Neuronal stem cell (in vitro differentiated cells): Measurements from ENCODE around the gene SMIM35.

Experiments used
- DNase-seq: peaks from one replicate; pipeline ENCODE4 v3.0.0-alpha.2; 2013; ENCODE audit warnings: low spot score
- H2AFZ ChIP-seq: one replicate; pipeline ENCODE4 v1.6.1; 2013; ENCODE audit warnings: mild to moderate bottlenecking, low read length, inconsistent platforms
- H2AK5ac ChIP-seq: 2 replicates; pipeline ENCODE4 v1.6.1; 2013; ENCODE audit warnings: low read depth, mild to moderate bottlenecking, inconsistent platforms, low read length, moderate library complexity, mixed read lengths
- H2BK120ac ChIP-seq: 2 replicates; pipeline ENCODE4 v1.6.1; 2013; ENCODE audit warnings: low read depth, mild to moderate bottlenecking, inconsistent platforms, low read length, moderate library complexity, mixed read lengths
- H2BK12ac ChIP-seq: one replicate; pipeline ENCODE4 v1.6.1; 2013; ENCODE audit warnings: low read length, inconsistent platforms
- H2BK15ac ChIP-seq: 2 replicates; pipeline ENCODE4 v1.6.1; 2013; ENCODE audit warnings: mild to moderate bottlenecking, low read length, inconsistent platforms, mixed read lengths
- H2BK5ac ChIP-seq: one replicate; pipeline ENCODE4 v1.6.1; 2013; ENCODE audit warnings: inconsistent platforms, mild to moderate bottlenecking, low read length, moderate library complexity
- H3K14ac ChIP-seq: one replicate; pipeline ENCODE4 v1.6.1; 2013; ENCODE audit warnings: low read length, inconsistent platforms
- H3K18ac ChIP-seq: 2 replicates; pipeline ENCODE4 v1.6.1; 2013; ENCODE audit warnings: low read length, inconsistent platforms
- H3K23ac ChIP-seq: 2 replicates; pipeline ENCODE4 v1.6.1; 2013; ENCODE audit warnings: low read depth, mild to moderate bottlenecking, mixed read lengths, low read length, inconsistent platforms; ENCODE audit not compliant: poor library complexity
- H3K27ac ChIP-seq: replicated peaks from 3 replicates; pipeline ENCODE4 v1.5.1; 2013; ENCODE audit warnings: low read length, inconsistent platforms
- H3K27me3 ChIP-seq, 3 experiments: 2 replicates each; pipeline ENCODE4 v1.6.1; 2013; ENCODE audit warnings: low read length in 3 of 3, mild to moderate bottlenecking in 2 of 3, inconsistent platforms in 1 of 3, low read depth in 1 of 3, mixed read lengths in 1 of 3, moderate library complexity in 1 of 3; ENCODE audit not compliant: control insufficient read depth in 3 of 3, insufficient read depth in 3 of 3
- H3K36me3 ChIP-seq, 2 donors: replicated peaks in 1 of 2; 2 replicates each; pipeline ENCODE4 v1.6.1; 2013; ENCODE audit warnings: low read length in 2 of 2; ENCODE audit not compliant: control insufficient read depth in 2 of 2, insufficient read depth in 2 of 2
- H3K4ac ChIP-seq: 2 replicates; pipeline ENCODE4 v1.6.1; 2013; ENCODE audit warnings: inconsistent platforms, mild to moderate bottlenecking, low read length, moderate library complexity
- H3K4me1 ChIP-seq, 2 donors: 1 replicate in 1 of 2; 2 replicates in 1 of 2; pipeline ENCODE4 v1.6.1; 2013; ENCODE audit warnings: low read length in 2 of 2, low read depth in 1 of 2; ENCODE audit not compliant: control insufficient read depth in 2 of 2, insufficient read depth in 1 of 2
- H3K4me2 ChIP-seq: one replicate; pipeline ENCODE4 v1.6.1; 2013; ENCODE audit warnings: mild to moderate bottlenecking, low read length, inconsistent platforms; ENCODE audit not compliant: insufficient read depth, poor library complexity, severe bottlenecking
- H3K4me3 ChIP-seq, 2 donors: 2 replicates each; pipeline ENCODE4 v1.5.1; 2013; ENCODE audit warnings: low read length in 2 of 2, mild to moderate bottlenecking in 2 of 2, inconsistent platforms in 1 of 2, moderate library complexity in 1 of 2
- H3K79me1 ChIP-seq: one replicate; pipeline ENCODE4 v1.6.1; 2013; ENCODE audit warnings: low read depth, mild to moderate bottlenecking, inconsistent platforms, low read length, moderate library complexity
- H3K9ac ChIP-seq: one replicate; pipeline ENCODE4 v1.6.1; 2013; ENCODE audit warnings: mild to moderate bottlenecking, low read depth, low read length, inconsistent platforms; ENCODE audit not compliant: poor library complexity
- H3K9me3 ChIP-seq, 2 donors: replicated peaks in 1 of 2; 2 replicates each; pipeline versions ENCODE3 to v1.6.1; 2013; ENCODE audit warnings: low read length in 2 of 2, mild to moderate bottlenecking in 2 of 2, inconsistent platforms in 1 of 2, low read depth in 1 of 2, mixed read lengths in 1 of 2, moderate library complexity in 1 of 2; ENCODE audit not compliant: control insufficient read depth in 2 of 2, insufficient read depth in 1 of 2
- H4K8ac ChIP-seq: one replicate; pipeline ENCODE4 v1.6.1; 2013; ENCODE audit warnings: low read depth, mild to moderate bottlenecking, inconsistent platforms, low read length, moderate library complexity
- H4K91ac ChIP-seq: one replicate; pipeline ENCODE4 v1.6.1; 2013; ENCODE audit warnings: low read length, low read depth, mild to moderate bottlenecking, inconsistent platforms; ENCODE audit not compliant: poor library complexity
- WGBS, 2 donors: extraction: QIAGEN DNeasy Blood & Tissue Kit; methylation state at CpG; one replicate each; pipeline ENCODE4 v1.1.7; 2013; ENCODE audit warnings: missing lambda C conversion rate in 2 of 2, mixed read lengths in 1 of 2; ENCODE audit not compliant: insufficient read length in 2 of 2, insufficient replicate concordance in 1 of 2; ENCODE audit errors: extremely low coverage in 2 of 2; 5-methylcytosine and 5-hydroxymethylcytosine counted together

The SMIM35 gene

DNA sequence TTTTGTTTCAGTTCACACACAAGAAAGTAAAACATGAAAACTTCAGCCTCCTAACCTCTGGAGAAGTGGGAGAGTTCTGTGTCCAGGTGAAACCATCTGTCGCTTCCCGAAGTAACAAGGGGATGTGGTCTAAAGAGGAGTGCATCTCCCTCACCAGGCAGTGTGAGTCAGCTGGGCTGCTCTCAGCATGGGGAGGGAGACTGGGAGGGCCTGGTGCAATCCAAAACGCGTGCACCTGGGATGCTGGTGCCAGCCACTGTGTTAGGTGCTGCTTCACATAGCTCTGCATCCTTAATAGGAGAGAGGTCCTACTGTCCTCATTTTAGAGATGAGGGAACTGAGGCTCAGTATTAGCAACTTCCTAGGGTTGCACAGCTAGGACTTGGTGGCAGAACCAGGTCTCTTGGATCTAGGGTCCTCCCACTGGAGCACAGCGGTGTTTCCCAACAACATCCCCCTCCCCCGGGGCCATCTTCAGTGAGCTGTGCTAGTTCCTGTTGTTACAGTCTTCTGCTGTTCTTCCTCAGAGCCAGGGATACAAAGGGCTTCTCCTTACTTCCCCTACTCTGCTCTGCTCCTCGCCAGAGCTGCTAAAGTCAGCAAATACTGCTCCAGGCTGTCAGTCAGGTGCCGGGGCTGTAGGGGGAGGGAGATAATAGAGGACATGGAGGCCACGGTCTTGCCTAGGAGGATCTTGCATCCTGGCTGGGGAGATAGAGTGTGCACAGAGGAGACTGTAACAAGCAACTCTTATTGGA lies 92.6 kb downstream of the SMIM35 start:
- Histone ChIP-seq H3K9ac (no peak overlapping the region), H2BK15ac (no peak overlapping the region), H3K4me1 (peaks cover 0 to 3% of the 10 kb centered on the region in 2 donors), H3K36me3 (no peaks in the 10 kb centered on the region), H3K9me3 (no peaks in the 10 kb centered on the region), H3K4me3 (no peak overlapping the region), H3K79me1 (no peaks in the 10 kb centered on the region), H2AK5ac (no peak overlapping the region), H2AFZ (no peak overlapping the region), H3K18ac (no peak overlapping the region), H3K4ac (no peak overlapping the region), H3K27me3 (peaks cover 0 to 18% (median 0%) of the 10 kb centered on the region in 3 experiments), H3K4me2 (no peak overlapping the region), H2BK12ac (no peak overlapping the region), H4K91ac (no peak overlapping the region), H2BK120ac (no peak overlapping the region), H3K14ac (no peak overlapping the region), H3K27ac (no peak overlapping the region), H3K23ac (no peak overlapping the region), H4K8ac (no peak overlapping the region), H2BK5ac (no peak overlapping the region)
- WGBS, 2 donors: no CpG with 5 or more reads among the region's 9 CpGs
- no peak for DNase-seq

- no CpG with 5 or more reads among the region's 2 CpGs for WGBS, 2 donors
- no peak overlapping the region for H3K14ac ChIP-seq
These were observed 94.1 kb downstream of the SMIM35 start for GRCh38 chr11:117992620-117993019.

GRCh38 chr11:117992136-117992535 lies 94.6 kb downstream of the SMIM35 start:
- H3K27ac ChIP-seq: no peak overlapping the region

More at GRCh38 chr11:117992620-117993019, 94.1 kb downstream of the SMIM35 start:
- no peak overlapping the region for H3K4me3 ChIP-seq
- H3K4ac ChIP-seq: no peak overlapping the region
- H4K91ac ChIP-seq: no peak overlapping the region
- H3K4me1 ChIP-seq: peaks cover 0 to 3% of the 10 kb centered on the region in 2 donors
- H3K27ac ChIP-seq: no peak overlapping the region
- H3K4me2 ChIP-seq: no peak overlapping the region
- DNase-seq: no peak
- H2BK15ac ChIP-seq: no peak overlapping the region
- H3K79me1 ChIP-seq: no peaks in the 10 kb centered on the region
- H2AFZ ChIP-seq: no peak overlapping the region
- H3K18ac ChIP-seq: no peak overlapping the region
- H3K9me3 ChIP-seq: no peaks in the 10 kb centered on the region
- no peak overlapping the region for H2BK12ac ChIP-seq
- H2BK120ac ChIP-seq: no peak overlapping the region
- H2AK5ac ChIP-seq: no peak overlapping the region
- no peak overlapping the region for H2BK5ac ChIP-seq
- no peak overlapping the region for H4K8ac ChIP-seq
- H3K23ac ChIP-seq: no peak overlapping the region
- H3K36me3 ChIP-seq: no peaks in the 10 kb centered on the region
- peaks cover 0 to 32% (median 8%) of the 10 kb centered on the region in 3 experiments for H3K27me3 ChIP-seq
- no peak overlapping the region for H3K9ac ChIP-seq

GRCh38 chr11:117989351-117990102 lies 97.2 kb downstream of the SMIM35 start:
- Histone ChIP-seq H3K36me3 (no peaks in the 10 kb centered on the region), H3K4me3 (no peak overlapping the region), H4K91ac (no peak overlapping the region), H2AFZ (no peak overlapping the region), H3K4me2 (no peak overlapping the region), H2AK5ac (no peak overlapping the region), H2BK120ac (no peak overlapping the region), H2BK5ac (no peak overlapping the region), H3K79me1 (no peaks in the 10 kb centered on the region), H3K27me3 (peaks cover 0 to 61% (median 22%) of the 10 kb centered on the region in 3 experiments), H3K4me1 (peaks cover 3 to 4% of the 10 kb centered on the region in 2 donors), H3K4ac (no peak overlapping the region), H3K23ac (peak overlapping the region; percentile 81), H3K27ac (no peak overlapping the region), H3K14ac (no peak overlapping the region), H3K9me3 (no peaks in the 10 kb centered on the region), H3K9ac (no peak overlapping the region), H4K8ac (no peak overlapping the region), H3K18ac (no peak overlapping the region), H2BK12ac (no peak overlapping the region), H2BK15ac (no peak overlapping the region)
- WGBS, 2 donors: no CpG with 5 or more reads among the region's 13 CpGs
- DNase-seq: no peak

More at GRCh38 chr11:117992136-117992535, 94.6 kb downstream of the SMIM35 start:
- no peak overlapping the region for H4K91ac ChIP-seq
- H2AK5ac ChIP-seq: no peak overlapping the region
- DNase-seq: no peak
- no peak overlapping the region for H3K4ac ChIP-seq
- no peak overlapping the region for H2BK120ac ChIP-seq
- peaks cover 0 to 37% (median 13%) of the 10 kb centered on the region in 3 experiments for H3K27me3 ChIP-seq
- H3K14ac ChIP-seq: no peak overlapping the region
- peaks cover 0 to 3% of the 10 kb centered on the region in 2 donors for H3K4me1 ChIP-seq
- no peaks in the 10 kb centered on the region for H3K36me3 ChIP-seq
- H2BK12ac ChIP-seq: no peak overlapping the region
- H3K18ac ChIP-seq: no peak overlapping the region
- no peak overlapping the region for H3K23ac ChIP-seq
- no peak overlapping the region for H2BK15ac ChIP-seq
- H3K4me3 ChIP-seq: no peak overlapping the region
- no peak overlapping the region for H2AFZ ChIP-seq
- H3K9me3 ChIP-seq: no peaks in the 10 kb centered on the region
- WGBS, 2 donors: no CpG with 5 or more reads among the region's 4 CpGs
- H4K8ac ChIP-seq: no peak overlapping the region
- no peak overlapping the region for H2BK5ac ChIP-seq
- no peak overlapping the region for H3K9ac ChIP-seq
- no peaks in the 10 kb centered on the region for H3K79me1 ChIP-seq
- no peak overlapping the region for H3K4me2 ChIP-seq
